Measurements from ENCODE around the gene ITGAL.

ITGAL gene

GRCh38 chr16:30552956-30553355, 80.4 kb downstream of the ITGAL start:
- DNase-seq: no peak
- no peaks in the 10 kb centered on the region for H3K27me3 ChIP-seq
- H3K4me1 ChIP-seq: no peaks in the 10 kb centered on the region
- no peak overlapping the region for H3K4me3 ChIP-seq (ENCODE audit: low read depth, low read length)
- peaks cover 23% of the 10 kb centered on the region for H3K36me3 ChIP-seq
- no peaks in the 10 kb centered on the region for H3K9me3 ChIP-seq
- no peak for TF ChIP-seq CTCF (IDR thresholded peaks at IDR 0.05; ENCODE audit: low read depth, low read length)

- DNase-seq: no peak
- no peaks in the 10 kb centered on the region for H3K4me1 ChIP-seq
- TF ChIP-seq CTCF (IDR thresholded peaks at IDR 0.05; ENCODE audit: low read depth, low read length): no peak
- no peak overlapping the region for H3K4me3 ChIP-seq (ENCODE audit: low read depth, low read length)
- H3K36me3 ChIP-seq: peaks cover 23% of the 10 kb centered on the region
- no peaks in the 10 kb centered on the region for H3K27me3 ChIP-seq
- no peaks in the 10 kb centered on the region for H3K9me3 ChIP-seq
Measured at GRCh38 chr16:30553393-30553899, 80.9 kb downstream of the ITGAL start.

DNA sequence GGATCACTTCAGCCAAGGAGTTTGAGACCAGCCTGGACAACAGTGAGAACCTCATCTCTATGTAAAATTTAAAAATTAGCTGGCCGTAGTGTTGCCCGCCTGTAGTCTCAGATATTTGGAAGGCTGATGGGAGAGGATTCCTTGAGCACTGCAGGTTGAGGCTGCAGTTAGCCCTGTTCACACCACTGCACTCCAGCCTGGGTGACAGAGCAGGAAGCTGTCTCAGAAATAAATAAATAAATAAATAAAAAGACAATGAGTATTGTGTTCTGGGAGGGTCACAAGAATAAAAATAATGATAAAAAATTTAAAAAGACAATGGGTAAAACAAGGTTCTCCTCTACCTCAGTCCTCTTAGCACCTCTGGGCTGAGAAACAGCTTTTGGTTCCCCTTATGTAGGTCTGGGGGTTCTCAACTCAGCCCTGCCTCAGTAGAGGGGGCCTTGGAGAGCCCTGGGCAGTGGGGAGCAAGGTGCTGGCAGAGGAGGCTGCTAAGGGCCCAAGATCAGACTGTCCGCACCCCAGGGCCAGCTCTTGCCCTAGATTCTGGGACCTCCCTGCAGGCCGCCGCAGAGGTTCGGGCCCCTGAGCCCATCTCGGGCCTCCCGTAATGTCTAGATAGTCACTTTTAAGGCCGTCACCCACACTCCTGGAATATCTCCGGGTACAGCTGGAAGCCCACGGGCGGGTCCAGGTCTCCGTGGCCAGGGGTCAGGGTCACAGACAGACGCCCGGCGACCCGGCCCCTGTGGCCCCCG, 82.2 kb downstream of the ITGAL start:
- H3K4me3 ChIP-seq (ENCODE audit: low read depth, low read length): no peak overlapping the region
- no peaks in the 10 kb centered on the region for H3K27me3 ChIP-seq
- no peak for DNase-seq
- no peak for TF ChIP-seq CTCF (IDR thresholded peaks at IDR 0.05; ENCODE audit: low read depth, low read length)
- no peaks in the 10 kb centered on the region for H3K9me3 ChIP-seq
- peaks cover 23% of the 10 kb centered on the region for H3K36me3 ChIP-seq
- H3K4me1 ChIP-seq: no peaks in the 10 kb centered on the region

DNA sequence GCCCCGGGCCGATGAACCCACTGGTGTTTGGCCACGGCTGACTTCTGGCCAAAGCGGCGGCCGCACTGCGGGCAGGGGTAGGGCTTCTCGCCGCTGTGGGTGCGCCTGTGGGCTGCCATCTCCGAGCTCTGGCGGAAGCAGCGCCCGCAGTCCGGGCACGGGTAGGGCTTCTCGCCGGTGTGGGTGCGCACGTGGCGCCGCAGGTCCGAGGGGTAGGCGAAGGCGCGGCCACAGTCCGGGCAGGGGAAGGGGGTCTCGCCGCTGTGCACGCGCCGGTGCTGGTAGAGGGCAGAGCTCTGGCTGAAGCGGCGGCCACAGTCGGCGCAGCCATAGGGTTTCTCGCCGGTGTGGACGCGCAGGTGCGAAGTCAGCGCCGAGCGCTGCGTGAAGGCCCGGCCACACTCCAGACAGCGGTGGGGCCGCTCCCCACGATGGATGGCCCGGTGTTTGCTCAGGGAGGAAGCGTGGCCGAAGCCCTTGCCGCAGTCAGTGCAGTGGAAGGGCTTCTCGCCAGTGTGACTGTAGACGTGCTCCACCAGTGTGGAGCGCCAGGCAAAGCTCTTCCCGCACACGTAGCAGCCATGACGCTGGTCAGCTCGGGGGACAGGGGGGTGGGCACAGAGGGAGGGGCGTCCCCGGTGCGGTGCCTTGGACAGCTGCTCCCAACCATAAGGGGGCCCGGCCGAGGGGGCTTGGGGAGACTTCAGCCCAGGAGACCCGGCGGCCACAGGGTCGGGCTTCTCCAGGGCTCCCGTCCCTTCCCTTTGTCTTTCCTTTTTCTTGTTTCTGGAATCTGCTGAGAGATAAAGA, 83.0 kb downstream of the ITGAL start:
- no peak for TF ChIP-seq CTCF (IDR thresholded peaks at IDR 0.05; ENCODE audit: low read depth, low read length)
- Histone ChIP-seq H3K4me1 (no peaks in the 10 kb centered on the region), H3K4me3 (ENCODE audit: low read depth, low read length) (no peak overlapping the region)

GRCh38 chr16:30556125-30556473, 83.6 kb downstream of the ITGAL start:
- no peak for TF ChIP-seq CTCF (IDR thresholded peaks at IDR 0.05; ENCODE audit: low read depth, low read length)
- Histone ChIP-seq H3K27me3 (no peaks in the 10 kb centered on the region), H3K4me3 (ENCODE audit: low read depth, low read length) (no peak overlapping the region), H3K4me1 (no peaks in the 10 kb centered on the region), H3K9me3 (no peaks in the 10 kb centered on the region), H3K36me3 (peaks cover 23% of the 10 kb centered on the region)
- peak; percentile 36 for DNase-seq

More for the DNA sequence above, 83.0 kb downstream of the ITGAL start:
- DNase-seq: no peak
- Histone ChIP-seq H3K27me3 (no peaks in the 10 kb centered on the region), H3K36me3 (peaks cover 23% of the 10 kb centered on the region), H3K9me3 (no peaks in the 10 kb centered on the region)

GRCh38 chr16:30557707-30557956, 85.1 kb downstream of the ITGAL start:
- TF ChIP-seq CTCF (IDR thresholded peaks at IDR 0.05; ENCODE audit: low read depth, low read length): no peak
- Histone ChIP-seq H3K4me3 (ENCODE audit: low read depth, low read length) (peak overlapping the region; percentile 85), H3K4me1 (no peaks in the 10 kb centered on the region), H3K27me3 (no peaks in the 10 kb centered on the region), H3K36me3 (peaks cover 23% of the 10 kb centered on the region), H3K9me3 (no peaks in the 10 kb centered on the region)
- DNase-seq: no peak
